Epithelial cell of esophagus (primary cell): ENCODE results near the gene ARID1B.

Source experiments
- DNase-seq: peaks from one replicate; pipeline ENCODE4 v3.0.0; 2010; ENCODE audit warnings: low read depth
- H3K4me3 ChIP-seq: 2 replicates; pipeline ENCODE4 v1.5.1; 2011; ENCODE audit warnings: mild to moderate bottlenecking, low read length, control low read depth
- TF ChIP-seq, protein P1 (sequence below): IDR thresholded peaks from 2 replicates; pipeline ENCODE4 v1.5.1; 2011; ENCODE audit warnings: low read depth, mild to moderate bottlenecking, low read length, control low read depth, inconsistent platforms; ENCODE audit not compliant: insufficient read depth; ENCODE audit errors: missing control alignments

ARID1B gene

DNA sequence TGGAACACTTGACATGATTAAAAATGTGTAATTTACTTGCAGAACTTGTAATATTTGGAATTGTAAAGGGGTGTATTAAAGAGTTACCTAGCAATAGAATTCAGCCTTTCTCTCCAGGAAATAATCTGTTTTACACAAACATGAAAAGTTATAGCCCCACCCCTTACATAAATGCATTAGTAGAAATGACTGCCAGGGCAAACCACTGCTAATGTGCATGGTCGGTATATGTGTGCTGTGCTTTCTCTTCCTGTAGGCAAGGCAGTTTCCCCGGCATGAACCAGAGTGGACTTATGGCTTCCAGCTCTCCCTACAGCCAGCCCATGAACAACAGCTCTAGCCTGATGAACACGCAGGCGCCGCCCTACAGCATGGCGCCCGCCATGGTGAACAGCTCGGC, 389.6 kb downstream of the ARID1B start:
- TF ChIP-seq, protein P1, sequence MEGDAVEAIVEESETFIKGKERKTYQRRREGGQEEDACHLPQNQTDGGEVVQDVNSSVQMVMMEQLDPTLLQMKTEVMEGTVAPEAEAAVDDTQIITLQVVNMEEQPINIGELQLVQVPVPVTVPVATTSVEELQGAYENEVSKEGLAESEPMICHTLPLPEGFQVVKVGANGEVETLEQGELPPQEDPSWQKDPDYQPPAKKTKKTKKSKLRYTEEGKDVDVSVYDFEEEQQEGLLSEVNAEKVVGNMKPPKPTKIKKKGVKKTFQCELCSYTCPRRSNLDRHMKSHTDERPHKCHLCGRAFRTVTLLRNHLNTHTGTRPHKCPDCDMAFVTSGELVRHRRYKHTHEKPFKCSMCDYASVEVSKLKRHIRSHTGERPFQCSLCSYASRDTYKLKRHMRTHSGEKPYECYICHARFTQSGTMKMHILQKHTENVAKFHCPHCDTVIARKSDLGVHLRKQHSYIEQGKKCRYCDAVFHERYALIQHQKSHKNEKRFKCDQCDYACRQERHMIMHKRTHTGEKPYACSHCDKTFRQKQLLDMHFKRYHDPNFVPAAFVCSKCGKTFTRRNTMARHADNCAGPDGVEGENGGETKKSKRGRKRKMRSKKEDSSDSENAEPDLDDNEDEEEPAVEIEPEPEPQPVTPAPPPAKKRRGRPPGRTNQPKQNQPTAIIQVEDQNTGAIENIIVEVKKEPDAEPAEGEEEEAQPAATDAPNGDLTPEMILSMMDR = no peak
- no peak overlapping the region for H3K4me3 ChIP-seq
- no peak for DNase-seq

DNA sequence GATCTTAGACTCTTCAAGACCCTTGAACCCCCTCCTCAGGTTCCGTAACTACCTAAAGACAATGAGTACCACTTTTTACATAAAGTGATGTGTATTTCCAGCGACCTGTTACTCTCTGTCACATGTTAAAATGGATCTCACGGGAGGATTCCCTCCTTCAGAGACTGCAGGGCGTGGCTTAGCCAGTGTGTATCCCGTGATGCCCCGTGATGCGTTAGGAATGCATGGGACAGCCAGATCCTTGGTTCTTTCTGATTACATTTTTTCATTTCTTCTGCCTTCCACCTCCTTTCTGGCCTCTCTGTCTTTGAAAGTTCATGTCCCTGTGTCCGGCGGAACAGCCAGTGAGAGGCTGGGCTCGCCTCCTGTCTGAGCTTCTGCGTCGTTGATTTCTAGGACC, 390.7 kb downstream of the ARID1B start:
- TF ChIP-seq, protein P1 = no peak
- DNase-seq = no peak
- no peak overlapping the region for H3K4me3 ChIP-seq

DNA sequence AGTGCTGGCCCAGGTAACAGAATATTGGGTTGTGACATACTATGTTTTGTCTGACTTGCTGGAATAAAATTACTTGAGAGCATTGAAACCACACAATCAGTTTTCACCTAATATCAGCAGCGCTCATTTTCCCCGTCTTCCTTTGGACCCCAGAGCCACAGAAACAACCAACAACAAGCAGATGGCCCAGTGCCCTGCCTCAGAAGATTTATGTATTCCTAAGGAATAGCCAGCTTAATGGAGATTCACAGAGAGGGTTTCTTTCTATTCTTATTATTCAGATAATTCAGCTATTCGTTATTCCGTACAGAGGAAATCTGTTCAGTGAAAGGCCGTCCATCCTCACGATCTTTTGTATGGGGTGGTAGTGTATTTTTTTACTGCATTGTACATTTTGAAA, 391.3 kb downstream of the ARID1B start:
- no peak overlapping the region for H3K4me3 ChIP-seq
- no peak for DNase-seq
- TF ChIP-seq, protein P1 = no peak

DNA sequence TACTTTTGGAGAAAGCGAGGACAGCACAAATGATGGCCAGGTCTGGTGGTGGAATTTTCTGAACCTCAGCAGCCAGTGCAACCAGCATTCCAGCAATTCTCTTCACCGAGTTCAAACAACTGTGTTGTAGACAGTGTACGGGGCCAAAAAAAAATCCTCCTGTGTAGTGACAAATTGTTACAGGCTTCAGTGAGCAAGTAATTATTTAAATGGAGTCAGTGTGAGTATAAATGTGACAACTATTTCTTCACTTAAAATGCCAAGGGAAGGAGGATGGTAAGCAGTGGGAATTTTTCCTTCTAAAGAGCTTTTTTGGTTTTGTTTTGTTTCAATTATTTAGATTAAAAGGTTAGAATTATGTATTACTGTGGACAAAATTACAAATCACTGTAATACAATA, 392.0 kb downstream of the ARID1B start:
- H3K4me3 ChIP-seq = no peak overlapping the region
- TF ChIP-seq, protein P1 = no peak
- DNase-seq = no peak

DNA sequence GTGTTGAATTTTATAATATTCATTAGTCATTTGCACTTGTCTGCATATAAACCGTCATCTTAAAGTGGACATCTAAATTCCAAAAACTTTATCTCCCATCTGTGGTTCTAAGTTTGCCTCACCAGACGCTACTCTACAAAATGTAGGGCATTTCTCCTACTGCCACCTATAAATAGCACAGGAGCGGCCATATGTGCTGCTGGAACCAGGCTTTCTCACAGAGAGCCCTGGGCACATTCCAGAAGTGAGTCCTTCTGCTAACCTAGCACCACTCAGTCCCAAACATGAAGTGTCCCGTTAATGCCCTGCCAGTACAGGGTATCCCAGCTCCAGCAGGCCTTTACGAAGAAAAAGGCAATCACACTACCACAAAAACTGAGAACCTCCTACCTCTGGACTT, 392.5 kb downstream of the ARID1B start:
- TF ChIP-seq, protein P1 = no peak
- H3K4me3 ChIP-seq = no peak overlapping the region
- DNase-seq = no peak

DNA sequence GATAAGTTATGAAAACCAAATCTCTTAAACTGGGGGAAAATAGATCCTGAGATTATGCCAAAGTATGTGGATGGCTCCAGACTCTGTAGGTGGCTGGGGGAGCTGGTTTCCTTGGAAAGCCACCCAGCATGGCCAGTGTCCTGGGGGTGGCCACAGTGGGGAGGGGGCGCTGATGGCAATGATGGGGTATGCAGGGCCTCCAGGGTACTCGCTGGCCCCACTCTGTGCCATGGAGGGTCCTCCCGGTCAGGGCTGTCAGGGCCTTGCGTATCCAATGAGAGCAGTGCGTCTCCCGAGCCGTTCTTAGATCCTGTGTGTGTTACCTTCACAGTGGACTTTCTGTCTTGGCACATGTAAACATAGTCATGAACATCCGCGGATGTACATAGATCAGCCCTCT, 393.4 kb downstream of the ARID1B start:
- TF ChIP-seq, protein P1 = no peak
- DNase-seq = no peak
- H3K4me3 ChIP-seq = no peak overlapping the region

DNA sequence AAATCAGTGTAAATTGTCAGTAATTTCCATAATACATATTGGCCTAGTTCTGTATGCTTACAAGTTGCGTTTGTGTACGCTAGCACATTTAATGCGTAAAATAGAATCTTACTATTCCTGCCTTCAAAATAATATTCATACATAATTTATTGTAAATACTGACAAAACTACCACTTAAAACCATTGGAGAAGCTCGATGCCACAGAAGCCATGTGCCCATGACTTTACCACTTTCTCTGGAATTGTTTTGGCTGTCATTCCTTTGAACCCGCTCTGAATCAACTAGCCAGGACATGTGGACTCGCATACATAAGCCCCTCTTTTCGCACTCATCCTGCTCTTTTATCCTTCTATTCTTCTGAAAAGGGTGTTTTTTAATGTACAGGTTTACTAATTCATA, 394.6 kb downstream of the ARID1B start:
- no peak for DNase-seq
- H3K4me3 ChIP-seq = no peak overlapping the region
- TF ChIP-seq, protein P1 = no peak
